OCI-LY1 (cell line): Measurements from ENCODE around the gene CHRD.
A peak's percentile ranks its signal among the peaks of the same experiment; 100 is the strongest.

Experiments used
- H2AFZ ChIP-seq: fragments of 200-600 bp; sonication (generic), shearing (Covaris generic); 2 replicates; pipeline ENCODE4 v1.6.0; 2014; ENCODE audit warnings: antibody characterized with exemption, mild to moderate bottlenecking, low read length
- H3F3A ChIP-seq: fragments of 200-600 bp; sonication (generic), shearing (Covaris generic); 2 replicates; pipeline ENCODE4 v1.6.0; 2014; ENCODE audit warnings: mild to moderate bottlenecking, antibody characterized with exemption, low read length, moderate library complexity; ENCODE audit not compliant: insufficient read depth
- H3K27ac ChIP-seq: fragments of 200-600 bp; sonication (generic); 2 replicates; pipeline ENCODE4 v1.5.1; 2014; ENCODE audit warnings: low read length, mixed run types, mild to moderate bottlenecking, low read depth; ENCODE audit not compliant: poor library complexity, severe bottlenecking
- H3K27me3 ChIP-seq: fragments of 200-600 bp; sonication (generic); 2 replicates; pipeline ENCODE4 v1.6.0; 2014; ENCODE audit warnings: antibody characterized with exemption, mild to moderate bottlenecking, low read length, moderate library complexity; ENCODE audit not compliant: insufficient read depth
- H3K36me3 ChIP-seq: fragments of 200-600 bp; sonication (generic); 2 replicates; pipeline ENCODE4 v1.6.1; 2014; ENCODE audit warnings: mild to moderate bottlenecking, antibody characterized with exemption, low read length, moderate library complexity, mixed read lengths; ENCODE audit not compliant: insufficient read depth
- H3K4me1 ChIP-seq: fragments of 200-600 bp; sonication (generic); 2 replicates; pipeline ENCODE4 v1.5.1; 2014; ENCODE audit warnings: mild to moderate bottlenecking, low read length, moderate library complexity; ENCODE audit not compliant: insufficient read depth, severe bottlenecking
- H3K4me2 ChIP-seq: fragments of 200-600 bp; sonication (generic), shearing (Covaris generic); 2 replicates; pipeline ENCODE4 v1.6.1; 2014; ENCODE audit warnings: low read length
- H3K4me3 ChIP-seq: fragments of 200-600 bp; sonication (generic); 2 replicates; pipeline ENCODE4 v1.5.1; 2014; ENCODE audit warnings: low read length, low read depth, mild to moderate bottlenecking, mixed read lengths; ENCODE audit not compliant: poor library complexity, severe bottlenecking
- H3K79me2 ChIP-seq: fragments of 200-600 bp; shearing (Covaris generic); 2 replicates; pipeline ENCODE4 v1.6.1; 2016; ENCODE audit warnings: mixed run types, low read length, mixed read lengths; ENCODE audit not compliant: insufficient read depth
- H3K9ac ChIP-seq: fragments of 200-600 bp; sonication (generic), shearing (Covaris generic); 2 replicates; pipeline ENCODE4 v1.6.1; 2014; ENCODE audit warnings: mild to moderate bottlenecking, low read length, mixed read lengths
- H3K9me2 ChIP-seq: fragments of 200-600 bp; sonication (generic), shearing (Covaris generic); 2 replicates; pipeline ENCODE4 v1.6.1; 2014; ENCODE audit warnings: low read depth, mild to moderate bottlenecking, low read length, mixed read lengths
- H3K9me3 ChIP-seq: fragments of 200-600 bp; shearing (Covaris generic); 2 replicates; pipeline ENCODE4 v1.6.1; 2014; ENCODE audit warnings: low read length, mixed read lengths
- H4K20me1 ChIP-seq: fragments of 200-600 bp; sonication (generic), shearing (Covaris generic); 2 replicates; pipeline ENCODE4 v1.6.0; 2016; ENCODE audit warnings: mild to moderate bottlenecking, low read length; ENCODE audit not compliant: insufficient read depth
- EZH2 ChIP-seq: fragments of 200-600 bp; sonication (generic), shearing (Covaris generic); IDR thresholded peaks from 2 replicates; pipeline ENCODE4 v1.8.0; 2017; ENCODE audit warnings: borderline replicate concordance, mixed run types, mild to moderate bottlenecking, antibody characterized with exemption, low read length, moderate library complexity, mixed read lengths
- TF ChIP-seq, protein P1 (sequence below): fragments of 200-600 bp; sonication (generic), shearing (Covaris generic); IDR thresholded peaks from 2 replicates; pipeline ENCODE4 v1.5.1; 2017; ENCODE audit warnings: mild to moderate bottlenecking, antibody characterized with exemption, low read length, moderate library complexity, mixed read lengths

The CHRD gene

GRCh38 chr3:184417619-184418327, 37.9 kb downstream of the CHRD start:
- Histone ChIP-seq H3K4me3 (no peak overlapping the region), H3K27ac (no peak overlapping the region), H3F3A (no peaks in the 10 kb centered on the region), H3K9ac (no peak overlapping the region), H3K79me2 (no peaks in the 10 kb centered on the region), H3K9me2 (no peaks in the 10 kb centered on the region), H3K27me3 (peaks cover 6% of the 10 kb centered on the region; the same call in 1 of the 2 replicates), H2AFZ (no peak overlapping the region), H3K36me3 (no peaks in the 10 kb centered on the region), H3K9me3 (no peaks in the 10 kb centered on the region), H3K4me1 (no peaks in the 10 kb centered on the region), H3K4me2 (no peak overlapping the region), H4K20me1 (no peaks in the 10 kb centered on the region)
- TF ChIP-seq, protein P1, sequence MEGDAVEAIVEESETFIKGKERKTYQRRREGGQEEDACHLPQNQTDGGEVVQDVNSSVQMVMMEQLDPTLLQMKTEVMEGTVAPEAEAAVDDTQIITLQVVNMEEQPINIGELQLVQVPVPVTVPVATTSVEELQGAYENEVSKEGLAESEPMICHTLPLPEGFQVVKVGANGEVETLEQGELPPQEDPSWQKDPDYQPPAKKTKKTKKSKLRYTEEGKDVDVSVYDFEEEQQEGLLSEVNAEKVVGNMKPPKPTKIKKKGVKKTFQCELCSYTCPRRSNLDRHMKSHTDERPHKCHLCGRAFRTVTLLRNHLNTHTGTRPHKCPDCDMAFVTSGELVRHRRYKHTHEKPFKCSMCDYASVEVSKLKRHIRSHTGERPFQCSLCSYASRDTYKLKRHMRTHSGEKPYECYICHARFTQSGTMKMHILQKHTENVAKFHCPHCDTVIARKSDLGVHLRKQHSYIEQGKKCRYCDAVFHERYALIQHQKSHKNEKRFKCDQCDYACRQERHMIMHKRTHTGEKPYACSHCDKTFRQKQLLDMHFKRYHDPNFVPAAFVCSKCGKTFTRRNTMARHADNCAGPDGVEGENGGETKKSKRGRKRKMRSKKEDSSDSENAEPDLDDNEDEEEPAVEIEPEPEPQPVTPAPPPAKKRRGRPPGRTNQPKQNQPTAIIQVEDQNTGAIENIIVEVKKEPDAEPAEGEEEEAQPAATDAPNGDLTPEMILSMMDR = peak; percentile 98
- no peak for TF ChIP-seq EZH2

DNA sequence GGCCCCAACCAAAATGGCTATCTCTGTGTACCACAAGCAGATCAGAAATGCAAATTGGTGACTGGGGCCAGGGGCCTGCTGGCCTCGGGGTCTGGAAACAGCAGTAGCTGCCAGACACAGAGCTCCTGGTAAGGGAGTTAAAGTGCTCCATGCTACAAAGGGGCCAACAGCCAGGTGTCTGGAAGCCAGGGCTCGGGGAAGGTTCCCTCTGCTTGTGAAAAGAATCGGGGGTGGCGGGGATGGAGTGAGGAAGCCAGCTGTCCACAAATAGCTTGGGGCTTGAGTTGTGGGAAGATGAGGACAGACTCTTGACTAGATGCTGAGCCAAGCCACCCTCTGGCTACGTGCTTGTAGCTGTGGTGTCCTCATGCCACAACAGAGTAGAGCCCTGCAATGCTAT, 39.3 kb downstream of the CHRD start:
- no peak overlapping the region for H3K4me2 ChIP-seq
- H3K79me2 ChIP-seq = no peaks in the 10 kb centered on the region
- H3K9me3 ChIP-seq = no peaks in the 10 kb centered on the region
- no peak overlapping the region for H3K27ac ChIP-seq
- H3K4me1 ChIP-seq = no peaks in the 10 kb centered on the region
- no peak overlapping the region for H3K9ac ChIP-seq
- TF ChIP-seq, protein P1 = no peak
- no peak for TF ChIP-seq EZH2
- H3K4me3 ChIP-seq = no peak overlapping the region
- H3K9me2 ChIP-seq = no peaks in the 10 kb centered on the region
- no peaks in the 10 kb centered on the region for H3F3A ChIP-seq
- no peaks in the 10 kb centered on the region for H3K36me3 ChIP-seq
- H3K27me3 ChIP-seq = peaks cover 9% of the 10 kb centered on the region; the same call in 1 of the 2 replicates
- no peak overlapping the region for H2AFZ ChIP-seq
- no peaks in the 10 kb centered on the region for H4K20me1 ChIP-seq

GRCh38 chr3:184423561-184423960, 43.7 kb downstream of the CHRD start:
- H3K9me2 ChIP-seq = no peaks in the 10 kb centered on the region
- H2AFZ ChIP-seq = no peak overlapping the region
- H3K36me3 ChIP-seq = no peaks in the 10 kb centered on the region
- no peaks in the 10 kb centered on the region for H3K4me1 ChIP-seq
- no peaks in the 10 kb centered on the region for H3F3A ChIP-seq
- H3K27ac ChIP-seq = no peak overlapping the region
- H4K20me1 ChIP-seq = no peaks in the 10 kb centered on the region
- no peak overlapping the region for H3K9ac ChIP-seq
- TF ChIP-seq, protein P1 = no peak
- TF ChIP-seq EZH2 = no peak
- no peak overlapping the region for H3K4me3 ChIP-seq
- no peak overlapping the region for H3K4me2 ChIP-seq
- no peaks in the 10 kb centered on the region for H3K79me2 ChIP-seq
- H3K9me3 ChIP-seq = no peaks in the 10 kb centered on the region
- H3K27me3 ChIP-seq = peaks cover 9% of the 10 kb centered on the region; the same call in 1 of the 2 replicates
